ENCODE results near the gene RBM5.

RBM5 gene

DNA sequence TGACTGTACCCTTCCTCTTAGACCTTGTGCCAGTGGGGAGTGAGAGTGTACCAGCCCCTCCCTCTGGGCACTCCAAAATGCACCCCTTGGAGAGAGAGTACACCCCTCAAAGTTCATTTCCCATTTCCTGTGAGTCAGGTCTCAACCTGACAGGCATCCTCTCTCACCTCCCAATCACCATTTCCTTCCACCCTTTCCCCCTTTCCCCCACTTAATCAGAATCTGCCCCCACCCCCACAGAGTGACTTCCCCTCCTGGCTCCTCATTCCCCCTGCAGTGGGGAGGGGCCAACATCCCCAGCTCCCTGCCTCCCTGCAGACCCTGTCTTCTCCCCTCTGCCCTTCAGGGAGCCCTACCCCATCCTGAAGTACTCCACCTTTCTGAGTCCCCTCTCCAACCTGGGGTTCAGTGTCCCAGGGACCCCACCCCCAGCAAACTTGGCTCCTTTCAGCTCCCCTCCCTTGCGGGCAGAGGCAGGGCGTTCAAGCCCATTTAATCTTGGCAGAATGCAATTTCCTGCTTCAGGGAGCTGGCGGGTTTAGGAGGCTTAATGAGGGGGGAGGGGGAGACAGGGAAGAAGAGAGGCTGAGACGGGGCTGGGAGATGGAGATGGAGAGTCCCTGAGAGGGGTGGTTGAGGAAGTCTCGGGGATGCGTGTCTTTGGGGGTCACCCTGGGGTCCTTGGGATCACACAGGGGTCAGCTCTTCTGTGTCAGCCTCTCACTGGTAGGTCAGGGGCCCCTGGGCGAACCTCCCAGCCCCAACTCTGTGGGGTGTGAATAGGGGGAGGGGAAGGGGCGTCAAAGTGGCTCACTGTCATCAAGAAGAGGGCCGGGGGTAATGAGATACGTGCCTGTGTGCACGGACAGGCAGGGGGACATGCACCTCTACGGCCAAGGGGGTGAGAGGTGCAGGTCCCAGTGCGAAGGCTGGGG is 49.8 kb downstream of the RBM5 start:
- peak in 2 of 56 donors; percentile 7 to 12 for DNase-seq

DNA sequence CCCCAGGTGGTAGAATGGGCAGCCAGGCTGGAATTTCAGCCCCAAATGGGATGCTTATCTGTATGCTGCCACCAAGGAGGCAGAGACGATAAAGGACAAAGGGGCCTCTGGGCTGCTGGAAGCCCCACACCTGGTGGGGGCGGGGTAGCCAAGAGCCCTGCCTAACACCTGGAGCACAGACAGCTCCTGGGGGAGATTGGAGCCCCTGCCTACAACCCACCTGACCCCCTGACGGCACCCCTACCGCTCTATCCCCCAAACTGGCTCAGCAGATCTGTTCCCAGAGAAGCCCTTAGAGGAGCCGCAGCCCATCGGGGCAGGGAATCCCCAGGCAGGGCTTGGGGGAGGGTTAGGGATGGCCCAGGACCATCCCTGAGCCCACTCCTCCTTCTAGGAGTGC is 50.6 kb downstream of the RBM5 start:
- no peak for DNase-seq

DNA sequence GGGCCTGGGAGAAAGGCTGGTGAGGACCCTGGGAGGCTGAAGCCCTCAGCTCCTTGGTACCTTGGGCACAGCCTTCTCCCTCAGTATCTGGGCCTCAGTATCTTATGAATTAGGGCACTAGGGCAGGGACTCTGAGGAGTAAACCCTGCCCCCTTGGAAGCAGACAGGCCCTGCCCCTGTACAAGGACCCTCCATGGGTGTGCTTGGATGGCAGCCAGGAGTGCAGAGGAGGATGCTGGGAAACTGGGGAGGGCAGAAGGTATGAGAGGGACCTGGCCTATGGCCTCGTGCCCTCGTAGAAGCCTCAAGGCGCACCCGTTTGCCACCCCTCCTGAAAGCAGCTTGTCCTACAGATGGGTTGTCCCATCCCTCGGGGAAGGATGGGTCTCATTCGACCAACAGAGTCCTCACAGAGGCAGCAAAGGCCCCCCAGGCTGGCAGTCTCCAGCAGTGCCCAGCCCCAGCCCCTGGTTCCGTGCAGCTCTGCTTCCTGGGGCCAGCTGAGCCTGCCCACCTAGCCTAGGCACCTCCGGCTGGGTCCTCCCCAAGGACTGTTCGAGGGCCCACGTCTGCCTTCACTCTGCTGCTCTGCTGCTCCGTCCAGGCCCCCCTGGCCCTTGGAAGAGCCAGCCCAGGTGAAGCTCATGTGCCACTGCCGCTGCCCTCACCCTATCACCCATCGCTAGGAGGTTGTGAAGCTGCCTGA is 51.2 kb downstream of the RBM5 start:
- no peak for DNase-seq

DNA sequence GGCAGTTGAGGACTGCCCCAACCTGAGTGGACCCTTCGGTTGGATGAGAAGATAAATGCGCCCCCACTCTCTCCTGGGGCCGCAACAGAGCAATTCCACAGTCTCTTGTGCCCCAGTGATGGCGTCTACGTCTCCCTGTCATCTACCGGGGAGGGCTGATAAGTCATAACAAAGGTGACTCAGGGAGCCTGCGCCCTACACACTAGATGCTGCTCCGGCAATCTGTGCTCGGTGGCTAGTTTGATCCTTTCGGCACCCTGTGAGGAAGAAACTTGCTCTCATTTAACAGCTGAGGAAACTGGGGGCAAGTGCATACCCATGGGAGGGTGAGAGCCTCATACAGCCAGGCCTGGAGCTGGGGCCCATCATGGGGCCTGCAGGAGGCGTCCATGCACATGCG is 52.3 kb downstream of the RBM5 start:
- no peak for DNase-seq

DNA sequence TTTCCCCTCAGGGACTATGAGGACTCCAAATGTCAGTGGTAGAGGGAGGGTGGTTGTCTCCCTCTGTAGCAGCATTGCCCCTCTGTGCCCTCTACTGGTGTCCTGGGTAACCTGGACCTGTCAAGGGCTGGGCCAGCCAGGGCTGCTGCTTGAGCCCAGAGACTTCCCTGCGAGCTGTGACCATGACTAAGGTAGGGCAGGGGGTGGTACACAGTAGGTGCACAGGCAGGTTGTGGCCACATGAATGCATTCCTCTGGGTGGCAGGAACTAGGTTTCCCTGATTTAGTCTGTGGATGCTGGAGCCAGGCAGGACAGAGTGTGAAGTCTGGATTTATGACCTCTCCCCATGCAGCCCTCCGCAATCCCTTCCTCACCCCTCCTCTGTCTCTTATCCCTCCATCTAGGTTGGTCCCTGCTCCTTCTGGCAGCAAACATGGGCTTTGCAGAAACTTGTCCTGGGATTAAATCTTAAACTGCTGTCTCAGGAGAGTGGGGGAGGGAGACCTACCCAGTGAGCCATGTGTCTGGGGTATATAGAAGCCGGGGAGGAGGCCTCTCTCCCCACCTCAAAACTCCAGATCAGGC is 57.7 kb downstream of the RBM5 start:
- DNase-seq = no peak

DNA sequence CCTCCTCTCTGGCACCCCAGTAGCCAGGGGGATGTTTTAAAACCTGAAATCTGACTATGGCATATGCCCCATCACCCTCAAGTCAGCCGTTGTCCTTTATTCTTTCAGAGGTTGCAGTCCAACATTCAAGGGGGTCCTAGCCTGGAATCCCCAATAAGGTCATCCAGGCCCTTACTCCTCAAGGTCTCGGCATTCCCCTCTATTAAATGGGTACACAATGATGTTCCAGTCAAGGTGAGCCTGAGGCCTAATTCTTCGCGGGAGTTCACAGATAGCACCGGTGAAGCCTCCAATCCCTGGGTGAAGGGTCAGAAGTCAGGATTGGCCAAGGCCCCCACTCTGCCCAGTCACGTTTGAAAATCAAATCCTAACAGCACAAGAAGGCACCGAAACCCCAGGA is 58.3 kb downstream of the RBM5 start:
- DNase-seq = no peak

DNA sequence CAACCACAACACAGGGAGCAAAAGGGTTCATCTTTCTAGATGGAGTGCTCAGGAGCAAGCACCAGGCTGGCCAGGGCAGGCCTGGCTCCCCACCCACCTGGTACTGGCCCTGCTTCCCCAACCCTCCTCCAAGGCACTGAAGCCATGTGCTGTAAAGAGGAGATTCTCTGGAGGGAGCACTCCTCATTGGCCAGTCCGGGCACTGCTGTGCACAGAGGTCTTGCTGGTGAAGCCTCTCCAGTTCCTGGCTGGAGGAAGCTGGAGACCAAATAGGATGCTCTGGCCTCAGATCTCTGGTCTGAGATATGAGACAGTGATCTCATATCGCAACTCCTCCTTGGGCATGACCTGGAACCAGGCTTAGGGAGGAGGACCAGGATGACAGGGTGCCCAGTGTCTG is 58.7 kb downstream of the RBM5 start:
- DNase-seq = no peak

DNA sequence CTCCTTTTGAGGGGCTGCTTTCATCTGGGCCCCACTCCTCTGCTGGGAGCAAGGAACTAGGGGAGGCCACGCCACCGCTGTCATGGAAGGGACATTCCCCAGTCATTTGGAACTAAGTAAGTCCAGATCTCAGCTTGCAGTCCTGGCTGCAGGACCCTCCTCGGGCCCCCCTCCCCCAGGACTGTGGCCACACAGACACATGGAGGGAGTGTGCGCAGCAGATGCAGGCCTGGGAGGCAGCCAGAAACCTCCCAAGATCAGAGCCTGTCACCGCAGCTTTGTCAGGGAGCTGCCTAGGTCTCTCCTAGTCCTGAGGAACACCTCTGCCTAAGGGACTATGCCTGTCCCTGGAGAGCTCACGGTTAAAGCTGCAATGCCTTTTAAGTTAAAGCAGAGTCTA is 59.1 kb downstream of the RBM5 start:
- DNase-seq = no peak

DNA sequence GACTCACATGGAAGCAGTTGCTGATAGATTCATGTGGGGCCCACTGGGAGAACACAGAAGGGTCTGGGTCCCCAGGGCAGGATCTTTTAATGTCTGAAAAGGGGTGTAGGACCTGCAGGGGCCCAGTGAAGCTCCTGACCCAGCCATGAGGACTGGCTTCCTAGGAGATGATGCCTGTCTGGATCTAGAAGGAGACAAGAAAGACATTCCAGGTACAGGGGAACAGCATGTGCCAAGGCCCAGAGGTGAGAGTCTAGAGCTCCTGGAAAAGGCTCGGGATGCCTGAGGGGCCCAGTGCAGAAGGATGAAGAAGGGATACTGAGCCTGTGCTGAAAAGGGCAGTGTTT is 61.7 kb downstream of the RBM5 start:
- DNase-seq = no peak

DNA sequence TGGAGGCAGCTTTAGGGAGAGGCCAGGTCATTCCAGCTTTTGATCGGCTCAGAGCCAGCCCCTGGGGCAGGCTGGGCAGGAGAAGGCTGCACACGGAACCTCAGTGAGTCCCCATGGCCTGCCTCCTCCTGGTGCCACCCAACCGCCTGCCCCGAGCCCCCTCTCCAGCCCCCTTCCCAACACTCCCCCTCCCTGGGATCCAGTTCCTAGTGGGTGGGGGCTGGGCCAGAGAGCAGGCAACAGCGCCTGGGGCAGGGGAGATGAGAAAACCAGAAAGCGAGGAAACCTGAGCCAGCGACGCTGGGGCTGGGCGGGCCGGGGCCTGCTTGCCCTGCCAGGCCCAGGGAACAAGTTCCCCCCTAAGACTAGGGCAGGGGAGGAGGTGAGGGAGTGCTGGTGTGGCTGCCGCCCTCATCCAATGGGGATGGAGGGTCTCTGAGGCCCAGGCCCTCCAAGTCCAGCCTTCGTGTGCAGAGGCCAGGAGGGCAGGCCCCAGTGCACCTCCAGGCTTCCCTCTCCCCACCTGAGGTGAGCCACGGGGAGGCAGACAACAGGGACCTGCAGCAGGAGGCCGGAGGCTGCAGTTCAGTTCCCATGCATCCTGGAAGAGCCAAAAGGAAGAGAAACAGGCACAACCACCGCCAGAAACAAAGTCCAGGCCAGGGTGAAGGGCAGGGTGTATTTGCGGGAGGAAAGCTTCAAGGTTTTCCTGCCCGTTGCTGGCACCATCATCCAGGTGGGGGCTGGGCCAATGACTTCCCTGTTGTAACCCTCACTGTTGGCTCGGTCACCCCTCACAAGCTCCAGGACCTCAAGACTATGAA is 62.4 kb downstream of the RBM5 start:
- no peak for DNase-seq

DNA sequence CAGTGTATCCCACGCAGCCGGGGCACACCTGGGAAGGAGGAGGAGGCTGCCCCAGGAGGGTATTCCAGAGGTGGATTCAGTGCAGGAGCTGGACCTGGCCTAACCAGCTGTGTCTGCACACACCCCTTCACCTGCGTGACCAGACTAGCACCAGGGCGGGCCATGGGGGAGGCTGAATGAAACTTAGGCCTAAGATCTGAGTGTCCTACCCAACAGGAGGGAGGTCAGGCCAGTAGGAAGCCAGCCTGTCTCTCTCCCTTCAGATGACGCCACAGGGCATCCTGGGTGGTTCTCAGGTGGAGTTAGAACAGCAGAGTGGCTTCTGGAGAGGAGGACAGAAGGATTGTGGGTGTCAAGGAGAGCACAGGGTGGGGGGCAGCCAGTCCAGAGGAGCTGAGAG is 63.0 kb downstream of the RBM5 start:
- no peak for DNase-seq

DNA sequence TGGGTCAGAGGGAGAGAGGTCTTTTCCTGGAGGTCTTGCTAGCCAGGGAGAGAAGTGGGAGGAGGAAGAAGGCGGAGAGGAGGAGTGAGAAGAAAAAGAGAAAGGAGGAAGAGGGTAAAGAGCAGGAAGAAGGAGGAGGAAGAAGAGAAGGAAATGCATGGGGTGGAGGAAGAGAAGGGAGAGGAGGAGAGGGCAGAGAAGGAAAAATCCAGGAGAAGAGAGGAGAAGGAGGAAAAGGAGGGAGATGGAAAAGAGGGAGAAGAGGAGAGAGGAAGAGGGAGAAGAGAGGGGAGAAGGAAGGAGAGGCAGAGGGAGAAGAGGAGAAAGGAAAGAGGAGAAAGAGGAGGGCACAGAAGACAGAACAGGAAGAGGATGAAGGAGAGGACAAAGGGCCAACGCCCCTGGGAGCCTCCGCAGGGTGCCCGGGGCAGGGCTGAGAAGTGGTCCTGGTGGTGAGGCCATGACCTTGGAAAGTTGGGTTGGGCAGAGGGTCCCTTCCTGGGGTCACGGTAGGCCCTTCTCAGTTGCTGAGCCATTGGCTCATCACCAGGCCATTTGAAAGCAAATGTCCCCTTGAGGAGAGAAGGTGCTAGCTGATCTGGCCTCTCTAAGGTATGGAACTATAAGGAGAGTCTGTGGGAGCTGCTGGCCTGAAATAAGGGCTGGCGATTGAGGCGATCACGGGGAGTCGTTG is 65.2 kb downstream of the RBM5 start:
- DNase-seq = no peak

DNA sequence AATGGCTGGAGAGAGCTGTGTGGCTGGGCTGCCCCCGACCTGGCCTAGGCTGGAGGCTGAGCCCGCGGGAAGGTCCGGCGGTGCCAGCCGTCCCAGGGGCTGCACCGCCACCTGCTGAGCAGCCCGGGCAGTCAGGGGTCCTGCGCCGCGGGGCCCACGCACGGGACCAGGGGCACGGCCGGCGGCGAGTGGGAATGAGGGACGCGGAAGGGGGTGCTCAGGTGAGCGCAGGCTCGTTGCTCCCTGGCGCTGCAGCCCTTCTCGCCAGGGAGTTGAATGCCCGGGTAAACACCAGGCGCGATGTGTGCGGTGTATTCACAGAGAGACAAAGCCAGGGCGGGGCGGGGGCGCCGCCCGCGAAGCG is 65.7 kb downstream of the RBM5 start:
- no peak for DNase-seq

DNA sequence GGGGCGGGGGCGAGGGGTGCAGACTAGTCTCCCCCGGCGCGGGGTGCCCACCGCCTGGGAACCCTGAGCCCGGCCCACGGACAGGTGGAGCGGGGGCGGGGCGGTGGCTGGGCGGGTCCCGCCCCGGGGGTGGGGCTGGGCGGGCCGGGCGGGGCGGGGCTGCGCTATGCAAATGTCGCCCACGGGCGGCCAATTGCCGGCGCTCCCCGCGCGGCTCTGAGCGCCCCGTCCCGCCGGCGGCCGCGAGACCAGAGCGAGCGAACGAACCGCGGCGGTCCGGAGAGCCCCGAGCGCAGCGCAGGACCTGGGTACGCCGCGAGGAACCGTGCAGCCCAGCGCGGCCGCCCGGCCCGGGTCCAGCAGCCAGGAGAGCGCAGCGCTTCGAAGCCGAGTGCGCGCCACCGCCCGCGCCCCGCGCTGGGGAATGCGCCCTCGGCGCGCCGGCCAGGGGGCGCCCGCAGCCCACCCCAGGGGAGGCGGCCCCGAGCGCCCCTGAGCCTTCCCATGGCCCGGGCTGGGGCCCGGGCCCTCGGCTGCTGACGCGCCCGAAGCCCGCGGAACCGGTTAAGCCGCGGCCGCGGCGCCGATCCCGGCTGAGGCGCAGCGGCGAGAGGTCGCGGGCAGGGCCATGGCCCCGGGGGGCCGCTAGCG is 66.2 kb downstream of the RBM5 start, which contains the start of gene SEMA3F:
TSS of gene SEMA3F (plus strand) at position 485 of the 651 bp plus-strand sequence. CDS start 4,299 bp downstream, outside the sequence.
- peak in 9 of 56 donors; percentile 9 to 53 (median 20) for DNase-seq

DNA sequence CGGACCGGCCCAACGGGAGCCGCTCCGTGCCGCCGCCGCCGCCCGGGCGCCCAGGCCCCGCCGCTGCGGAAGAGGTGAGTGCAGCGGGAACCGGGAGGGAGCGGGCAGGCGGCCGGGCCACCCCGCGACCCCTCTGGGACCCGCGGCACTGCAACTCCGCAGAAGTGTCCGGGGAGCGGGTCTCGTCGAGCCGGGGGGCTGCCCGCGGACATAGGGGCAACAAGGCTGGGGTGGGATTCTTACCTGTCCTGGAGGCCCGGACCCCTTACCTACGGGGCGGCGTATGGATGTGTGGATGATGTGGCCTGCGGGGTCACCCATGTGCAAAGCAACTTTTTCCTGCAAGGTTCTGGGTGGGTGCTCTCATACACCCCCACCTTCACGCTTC is 66.8 kb downstream of the RBM5 start:
- no peak for DNase-seq

DNA sequence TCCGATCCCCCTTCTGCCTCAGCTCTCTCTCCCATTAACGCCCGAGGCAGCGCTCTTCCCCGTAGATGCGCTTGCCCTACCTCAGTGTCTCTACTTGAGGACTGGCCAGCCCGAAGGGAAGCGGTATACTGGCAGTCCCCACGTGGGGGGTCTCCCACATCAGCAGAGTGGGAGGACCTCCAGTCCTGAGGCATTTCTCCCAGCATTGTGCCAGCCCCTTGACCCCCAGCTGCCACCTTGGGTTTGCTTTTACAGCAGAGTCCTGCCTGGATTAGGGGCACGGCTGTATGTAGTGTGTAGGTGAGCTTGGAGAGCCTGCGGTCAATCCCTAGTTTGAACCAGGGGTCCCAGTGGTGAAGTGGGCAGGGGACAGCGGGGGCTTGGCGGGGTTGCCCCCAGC is 67.2 kb downstream of the RBM5 start:
- DNase-seq = no peak

DNA sequence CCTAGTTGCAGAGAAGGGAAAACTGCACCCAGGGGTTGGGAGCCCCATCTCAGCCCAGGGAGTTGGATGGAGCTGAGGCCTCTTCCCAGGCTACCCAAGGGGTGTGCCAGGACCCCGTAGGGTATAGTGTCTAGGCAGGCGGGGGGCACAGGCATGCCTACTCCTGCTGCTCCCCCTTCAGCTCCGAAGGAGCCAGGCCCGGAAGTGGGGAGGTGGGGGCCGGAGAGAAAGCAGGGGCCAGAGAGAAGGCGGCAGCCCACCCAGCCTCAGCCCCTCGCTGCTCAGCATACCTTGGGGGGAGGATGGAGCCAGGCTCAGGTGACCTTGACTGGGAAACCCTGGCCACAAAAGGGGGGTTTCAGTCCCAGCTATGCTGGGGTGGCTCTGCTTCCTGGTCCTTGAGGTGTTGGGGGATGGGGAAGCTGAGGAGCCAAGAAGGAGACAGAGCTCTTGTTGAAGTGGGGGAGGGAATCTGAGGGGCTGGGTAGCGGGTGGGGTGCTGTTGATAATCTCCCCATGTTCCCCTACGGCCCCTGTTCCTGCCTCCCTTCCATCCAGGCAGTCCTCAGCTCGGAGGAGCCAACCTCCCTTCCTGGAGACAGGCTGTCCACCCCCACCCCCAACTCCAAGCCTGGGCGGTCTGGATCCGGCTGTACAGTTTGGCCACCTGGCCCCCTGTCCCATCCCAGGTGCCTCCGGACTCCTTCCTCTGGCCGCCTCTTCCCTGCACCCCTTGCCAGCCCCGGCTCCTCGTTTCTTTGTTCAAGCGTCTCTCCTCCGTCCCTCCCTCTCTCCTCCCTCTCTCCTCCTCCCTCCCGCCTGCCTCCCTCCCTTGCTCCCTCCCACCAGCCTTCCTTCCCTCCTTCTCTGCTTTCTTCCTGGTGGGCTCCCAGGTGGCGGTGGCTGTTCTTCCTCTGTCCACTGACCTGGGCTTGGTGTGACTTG is 68.1 kb downstream of the RBM5 start:
- no peak for DNase-seq

DNA sequence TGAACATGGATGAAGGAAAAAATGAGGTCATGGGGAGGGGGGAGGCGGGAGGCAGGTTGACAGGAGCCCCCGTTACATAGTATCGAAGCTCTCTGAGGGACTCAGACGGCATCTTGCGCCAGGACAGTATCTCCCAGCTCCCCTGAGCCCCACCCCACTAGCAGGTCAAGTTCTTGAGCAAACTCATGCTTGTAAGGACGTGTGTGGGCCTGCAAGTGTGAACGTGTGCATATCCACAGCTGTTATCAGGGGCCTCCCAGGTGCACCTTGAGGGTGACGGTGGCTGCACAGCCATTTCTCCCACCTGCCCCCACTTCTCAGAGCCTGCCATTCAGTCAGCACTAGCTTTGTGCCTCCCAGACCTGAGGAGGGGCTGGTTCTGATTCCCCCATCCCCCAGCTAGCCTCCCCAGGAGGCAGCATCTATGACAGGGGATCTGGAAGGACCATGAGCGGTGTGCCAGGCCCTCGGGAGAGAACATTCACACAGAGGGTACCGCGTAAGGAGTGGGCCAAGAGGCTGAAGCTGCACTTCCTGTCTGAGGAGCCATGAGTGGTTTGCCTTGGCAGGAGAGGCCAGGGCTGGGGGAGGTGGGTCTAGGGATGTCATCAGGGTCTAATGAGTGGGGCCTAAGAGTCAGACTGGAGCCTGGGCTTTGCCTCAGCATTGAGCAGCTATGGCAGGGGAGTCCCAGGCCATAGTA is 69.3 kb downstream of the RBM5 start:
- no peak for DNase-seq
